K562 (cell line): ENCODE data around the gene CORT.
"Not testable (repeated sequence)": the region's sequence is repeated elsewhere in the genome, so short reads cannot be mapped to it uniquely, and the experiment has no call there.

Experiments used
- EZH2 ChIP-seq: IDR thresholded peaks from 2 replicates; pipeline ENCODE4 v1.6.1; 2012; ENCODE audit warnings: low read depth, mild to moderate bottlenecking, inconsistent platforms, low read length, borderline replicate concordance
- HMG20A ChIP-seq: fragments of 450-650 bp; formaldehyde crosslinking; conservative IDR thresholded peaks from 2 replicates; pipeline ENCODE4 v1.4.0; 2020; ENCODE audit warnings: mild to moderate bottlenecking, mixed read lengths
- NONO ChIP-seq, 2 experiments: fragments of 200-400 bp in 1 of 2; fragments of 450-650 bp in 1 of 2; formaldehyde crosslinking in 1 of 2; IDR thresholded peaks; 2 replicates each; pipeline ENCODE4 v1.6.1; 2017; ENCODE audit warnings: low read depth in 2 of 2, mild to moderate bottlenecking in 2 of 2, moderate library complexity in 2 of 2, low read length in 1 of 2
- PATZ1 ChIP-seq: fragments of 250-450 bp; sonication (Bioruptor Pico); IDR thresholded peaks from 2 replicates; pipeline ENCODE4 v1.5.0; 2020; ENCODE audit warnings: mild to moderate bottlenecking, borderline replicate concordance
- POLR2G ChIP-seq: fragments of 200-400 bp; formaldehyde crosslinking; IDR thresholded peaks from 2 replicates; pipeline ENCODE4 v1.6.1; 2017; ENCODE audit warnings: low read depth, mild to moderate bottlenecking, antibody characterized with exemption, low read length, moderate library complexity
- SIX5 ChIP-seq, 2 experiments: IDR thresholded peaks; 2 replicates each; pipeline ENCODE4 v1.6.1; 2011; ENCODE audit warnings: low read length in 2 of 2, borderline replicate concordance in 1 of 2, low read depth in 1 of 2, mild to moderate bottlenecking in 1 of 2, moderate library complexity in 1 of 2; ENCODE audit not compliant: insufficient read depth in 1 of 2
- SRF ChIP-seq, 2 experiments: fragments of 250-450, 450-650 bp in 1 of 2; sonication (Bioruptor Pico) in 1 of 2; sonication (generic) in 1 of 2; formaldehyde crosslinking; IDR thresholded peaks; 2 replicates each; pipeline versions ENCODE4 v1.5.0 to v1.5.1; 2020 to 2022; ENCODE audit warnings: mild to moderate bottlenecking in 1 of 2, missing genetic modification reagents in 1 of 2
- TCFL5 ChIP-seq: fragments of 250-450 bp; sonication (Bioruptor Pico); conservative IDR thresholded peaks from 2 replicates; pipeline ENCODE4 v1.6.1; 2021; ENCODE audit warnings: mild to moderate bottlenecking, moderate library complexity, matching md5 sums
- ZBTB26 ChIP-seq: fragments of 450-650 bp; formaldehyde crosslinking; IDR thresholded peaks from 2 replicates; pipeline ENCODE4 v1.4.0; 2022; ENCODE audit warnings: missing genetic modification characterization
- ZNF274 ChIP-seq: IDR thresholded peaks from 2 replicates; pipeline ENCODE4 v1.6.1; 2011; ENCODE audit warnings: low read depth, mild to moderate bottlenecking, low read length, moderate library complexity, borderline replicate concordance
- ZNF347 ChIP-seq: fragments of 450-650 bp; formaldehyde crosslinking; IDR thresholded peaks from 2 replicates; pipeline ENCODE4 v1.4.0; 2020; ENCODE audit warnings: low read depth, mild to moderate bottlenecking, moderate library complexity

- TF ChIP-seq ZBTB26 (CRISPR knock-in tag); SIX5 (IDR thresholded peaks at IDR 0.05; ENCODE audit: borderline replicate concordance in 1 of 2, insufficient read depth in 1 of 2, low read depth in 1 of 2, low read length in 2 of 2); SRF (CRISPR knock-in tag; IDR thresholded peaks at IDR 0.05); NONO (IDR thresholded peaks at IDR 0.05; ENCODE audit: low read depth in 2 of 2, low read length in 1 of 2); TCFL5 (CRISPR knock-in tag); ZNF274; POLR2G; PATZ1 (CRISPR knock-in tag); EZH2; ZNF347; HMG20A: not testable (repeated sequence)
These were observed 31.1 kb upstream of the CORT start for GRCh38 chr1:10418741-10419140.
